ENCODE data around the gene SARNP. TPM values are rescaled to one million over a fixed set of nuclear protein-coding genes. Genes with fewer than 3 reads are reported as not detected.
"Not testable (repeated sequence)": the region's sequence is repeated elsewhere in the genome, so short reads cannot be mapped to it uniquely, and the experiment has no call there.

Gene SARNP
- polyA plus RNA-seq, 2 of the 4 experiments (the other 2 are of a cell fraction) = 123 to 198 TPM

DNA sequence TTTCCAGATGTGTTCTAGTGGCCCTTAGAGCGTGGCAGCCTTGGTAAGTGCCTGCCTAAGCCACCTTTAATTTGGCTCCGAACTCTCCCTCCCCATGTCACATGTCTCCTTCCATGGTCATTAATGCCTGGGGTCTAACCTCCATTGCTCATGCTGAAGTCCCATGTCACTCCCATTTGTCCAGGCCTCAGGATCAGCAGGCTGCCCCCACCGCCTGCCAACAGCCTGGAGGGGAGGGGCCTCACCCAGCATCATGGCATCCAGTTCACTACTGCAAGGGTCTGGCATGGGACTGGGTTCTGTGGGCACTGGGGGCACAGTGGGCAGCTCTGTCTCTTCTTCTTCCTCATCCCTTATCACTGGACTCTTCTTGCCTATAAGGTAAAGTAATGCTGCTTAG, 20.8 kb upstream of the SARNP start:
- TF ChIP-seq NPAS2 (CRISPR knock-in tag; IDR thresholded peaks at IDR 0.05; ENCODE audit: borderline replicate concordance) = no peak
- no peak for TF ChIP-seq HOXA7 (CRISPR knock-in tag; IDR thresholded peaks at IDR 0.05)
- TF ChIP-seq, protein P1, sequence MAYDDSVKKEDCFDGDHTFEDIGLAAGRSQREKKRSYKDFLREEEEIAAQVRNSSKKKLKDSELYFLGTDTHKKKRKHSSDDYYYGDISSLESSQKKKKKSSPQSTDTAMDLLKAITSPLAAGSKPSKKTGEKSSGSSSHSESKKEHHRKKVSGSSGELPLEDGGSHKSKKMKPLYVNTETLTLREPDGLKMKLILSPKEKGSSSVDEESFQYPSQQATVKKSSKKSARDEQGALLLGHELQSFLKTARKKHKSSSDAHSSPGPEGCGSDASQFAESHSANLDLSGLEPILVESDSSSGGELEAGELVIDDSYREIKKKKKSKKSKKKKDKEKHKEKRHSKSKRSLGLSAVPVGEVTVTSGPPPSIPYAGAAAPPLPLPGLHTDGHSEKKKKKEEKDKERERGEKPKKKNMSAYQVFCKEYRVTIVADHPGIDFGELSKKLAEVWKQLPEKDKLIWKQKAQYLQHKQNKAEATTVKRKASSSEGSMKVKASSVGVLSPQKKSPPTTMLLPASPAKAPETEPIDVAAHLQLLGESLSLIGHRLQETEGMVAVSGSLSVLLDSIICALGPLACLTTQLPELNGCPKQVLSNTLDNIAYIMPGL (CRISPR knock-in tag; IDR thresholded peaks at IDR 0.05; ENCODE audit: borderline replicate concordance) = no peak
- TF ChIP-seq, protein P2, sequence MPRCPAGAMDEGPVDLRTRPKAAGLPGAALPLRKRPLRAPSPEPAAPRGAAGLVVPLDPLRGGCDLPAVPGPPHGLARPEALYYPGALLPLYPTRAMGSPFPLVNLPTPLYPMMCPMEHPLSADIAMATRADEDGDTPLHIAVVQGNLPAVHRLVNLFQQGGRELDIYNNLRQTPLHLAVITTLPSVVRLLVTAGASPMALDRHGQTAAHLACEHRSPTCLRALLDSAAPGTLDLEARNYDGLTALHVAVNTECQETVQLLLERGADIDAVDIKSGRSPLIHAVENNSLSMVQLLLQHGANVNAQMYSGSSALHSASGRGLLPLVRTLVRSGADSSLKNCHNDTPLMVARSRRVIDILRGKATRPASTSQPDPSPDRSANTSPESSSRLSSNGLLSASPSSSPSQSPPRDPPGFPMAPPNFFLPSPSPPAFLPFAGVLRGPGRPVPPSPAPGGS (IDR thresholded peaks at IDR 0.05) = no peak
- no peak for ATAC-seq
- WGBS (ENCODE audit: missing lambda C conversion rate) = 76% methylated on average over 3 of the region's 3 CpGs
- no peak for DNase-seq (ENCODE audit: low read depth in 1 of 2, low spot score in 1 of 2)
- Histone ChIP-seq H3K4me3 (no peak overlapping the region), H3K9me3 (no peaks in the 10 kb centered on the region), H3K27ac (no peak overlapping the region), H3K4me2 (no peak overlapping the region), H3K4me1 (peaks cover 10% of the 10 kb centered on the region)
- ChIA-PET POLR2A (no interaction called here), CTCF (interaction anchor here (0.9 kb wide), 2 partner anchors 26 to 89 kb away, joined by 3 to 4 read pairs; no protein-coding TSS in a partner anchor)
- no peak for FAIRE-seq

DNA sequence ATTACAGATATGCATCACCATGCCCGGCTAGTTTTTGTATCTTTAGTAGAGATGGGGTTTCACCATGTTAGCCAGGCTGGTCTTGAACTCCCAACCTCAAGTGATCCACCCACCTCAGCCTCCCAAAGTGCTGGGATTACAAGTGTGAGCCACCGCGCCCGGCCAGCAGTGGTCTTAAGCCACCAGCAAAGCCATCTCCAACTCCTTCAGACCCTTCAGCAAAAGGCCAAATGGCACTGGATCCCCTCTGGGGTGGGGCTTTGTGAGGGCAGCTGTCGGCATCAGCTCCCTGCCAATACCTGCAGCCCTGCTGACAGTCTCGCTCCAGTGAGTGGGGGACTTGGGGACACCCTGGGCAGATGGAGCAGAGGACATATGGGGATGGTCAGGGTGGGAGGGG, 16.9 kb upstream of the SARNP start:
- not testable (repeated sequence) for H3K27ac ChIP-seq; H3K4me2 ChIP-seq; FAIRE-seq; H3K4me1 ChIP-seq; DNase-seq (ENCODE audit: low read depth in 1 of 2, low spot score in 1 of 2); H3K4me3 ChIP-seq; H3K9me3 ChIP-seq; ATAC-seq
- POLR2A ChIA-PET = interaction anchor here (1.0 kb wide), 1 partner anchor 16 kb away, joined by 6 read pairs; the partner anchor contains the start of gene ORMDL2
- WGBS (ENCODE audit: missing lambda C conversion rate) = 96% methylated on average over 4 of the region's 6 CpGs
- CTCF ChIA-PET = interaction anchor here (0.6 to 2.4 kb wide), 4 partner anchors 52 to 372 kb away, joined by 3 to 9 read pairs (median 4); no protein-coding TSS in a partner anchor

DNA sequence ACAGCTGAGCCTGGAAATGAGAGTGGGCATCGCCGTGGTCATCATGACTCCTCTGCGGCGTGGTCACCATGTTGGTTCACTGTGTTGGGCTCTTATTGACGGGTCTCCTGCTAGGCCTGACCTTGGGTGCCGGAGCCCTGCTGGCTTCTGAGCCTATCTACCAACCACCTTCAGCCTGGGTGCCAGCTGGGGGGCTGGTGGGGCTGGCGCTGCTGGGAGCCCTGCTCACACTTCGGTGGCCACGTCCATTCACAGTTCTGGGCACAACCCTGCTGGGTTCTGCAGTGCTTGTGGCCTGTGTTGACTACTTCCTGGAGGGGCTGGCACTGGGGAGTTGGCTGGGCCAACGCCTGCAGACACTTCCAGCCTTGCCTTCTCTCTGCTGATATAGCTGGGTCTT, 15.5 kb upstream of the SARNP start:
- H3K27ac ChIP-seq = no peak overlapping the region
- H3K4me3 ChIP-seq = no peak overlapping the region
- CTCF ChIA-PET = interaction anchor here (1.1 to 1.3 kb wide), 2 partner anchors 10 to 15 kb away, joined by 3 read pairs; partner anchors contain the start of genes ORMDL2 and SARNP
- H3K4me1 ChIP-seq = peaks cover 14% of the 10 kb centered on the region; the same call in 2 of the 3 replicates
- DNase-seq (ENCODE audit: low read depth in 1 of 2, low spot score in 1 of 2) (no peak), ATAC-seq (no peak), FAIRE-seq (no peak)
- H3K4me2 ChIP-seq = no peak overlapping the region
- TF ChIP-seq, protein P2 (IDR thresholded peaks at IDR 0.05) = no peak
- TF ChIP-seq POLR2A (IDR thresholded peaks at IDR 0.05; ENCODE audit: low read length) (no peak), RFX5 (IDR thresholded peaks at IDR 0.05) (no peak), HOXA7 (CRISPR knock-in tag; IDR thresholded peaks at IDR 0.05) (no peak), GATA3 (IDR thresholded peaks at IDR 0.05; ENCODE audit: borderline replicate concordance) (no peak), SMC3 (IDR thresholded peaks at IDR 0.05) (no peak), CEBPB (IDR thresholded peaks at IDR 0.05) (no peak), CBX2 (IDR thresholded peaks at IDR 0.05; ENCODE audit: borderline replicate concordance, low read depth) (no peak), POLR2AphosphoS2 (conservative IDR thresholded peaks at IDR 0.05; ENCODE audit: low read length) (no peak), PBX3 (IDR thresholded peaks at IDR 0.05) (no peak)
- TF ChIP-seq, protein P3, sequence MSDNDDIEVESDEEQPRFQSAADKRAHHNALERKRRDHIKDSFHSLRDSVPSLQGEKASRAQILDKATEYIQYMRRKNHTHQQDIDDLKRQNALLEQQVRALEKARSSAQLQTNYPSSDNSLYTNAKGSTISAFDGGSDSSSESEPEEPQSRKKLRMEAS (IDR thresholded peaks at IDR 0.05) = no peak
- POLR2A ChIA-PET = interaction anchor here (1.5 kb wide), 1 partner anchor 15 kb away, joined by 3 read pairs; the partner anchor contains the start of genes ORMDL2 and SARNP
- 92% methylated on average over 10 of the region's 10 CpGs for WGBS (ENCODE audit: missing lambda C conversion rate)
- H3K9me3 ChIP-seq = no peaks in the 10 kb centered on the region
